Endothelial cell of umbilical vein (primary cell): ENCODE results near the gene RAB37. TPM values are rescaled to one million over a fixed set of nuclear protein-coding genes. Genes with fewer than 3 reads are reported as not detected.

Experiments used
- BruUV-seq: library from RNA; stranded (reverse); fragments of 400-500 nt; replicated peaks from 2 replicates; lab custom pipeline; 2021; lab: Mats Ljungman, UMichigan
- CTCF ChIA-PET: fragments of 300-600, 350-600 bp; sonication (Branson Sonifier 250); formaldehyde crosslinking; loops from one replicate; lab custom pipeline; 2021; ENCODE audit warnings: antibody characterized with exemption, inconsistent platforms; lab: Charles Lee
- POLR2A ChIA-PET: fragments of 300-600, 350-600 bp; sonication (Branson Sonifier 250); formaldehyde crosslinking; loops from one replicate; lab custom pipeline; 2021; ENCODE audit warnings: antibody characterized with exemption, inconsistent platforms; lab: Charles Lee
- DNase-seq: peaks from one replicate; pipeline ENCODE4 v3.0.0-alpha.2; 2011; ENCODE audit warnings: low read depth, low spot score
- FAIRE-seq: peaks from 2 replicates; lab custom pipeline; 2011; peaks lifted over from hg19 to GRCh38; lab: Jason Lieb, UNC
- H2AFZ ChIP-seq: 2 replicates; pipeline ENCODE4 v1.6.0; 2012; ENCODE audit warnings: low read depth, low read length, control low read depth, inconsistent platforms
- H3K27ac ChIP-seq: 2 replicates; pipeline ENCODE4 v1.5.1; 2011; ENCODE audit warnings: low read depth, mild to moderate bottlenecking, control low read depth, low read length, moderate library complexity; ENCODE audit not compliant: insufficient read depth
- H3K27me3 ChIP-seq, 2 experiments: 2 replicates each; pipeline versions ENCODE4 v1.6.0 to v1.6.1; 2011; ENCODE audit warnings: low read length in 2 of 2, mixed read lengths in 1 of 2; ENCODE audit not compliant: control insufficient read depth in 2 of 2, insufficient read depth in 2 of 2
- H3K36me3 ChIP-seq, 2 experiments: 2 replicates in 1 of 2; 3 replicates in 1 of 2; pipeline ENCODE4 v1.5.1; 2011; ENCODE audit warnings: low read length in 2 of 2, mild to moderate bottlenecking in 1 of 2, moderate library complexity in 1 of 2; ENCODE audit not compliant: control insufficient read depth in 2 of 2, insufficient read depth in 2 of 2; ENCODE audit errors: extremely low read depth in 1 of 2
- H3K4me1 ChIP-seq: 3 replicates; pipeline ENCODE4 v1.5.1; 2011; ENCODE audit warnings: mild to moderate bottlenecking, low read length; ENCODE audit not compliant: control insufficient read depth, insufficient read depth; ENCODE audit errors: extremely low read depth
- H3K4me2 ChIP-seq: 2 replicates; pipeline ENCODE4 v1.6.1; 2011; ENCODE audit warnings: low read length, control low read depth, mixed read lengths; ENCODE audit not compliant: insufficient read depth
- H3K4me3 ChIP-seq, 3 experiments: fragments of 200-600 bp in 1 of 3; sonication (generic), shearing (Covaris generic) in 1 of 3; replicated peaks in 1 of 3; 2 replicates each; pipeline ENCODE4 v1.5.1; 2011 to 2016; ENCODE audit warnings: control low read depth in 3 of 3, low read length in 3 of 3, mild to moderate bottlenecking in 2 of 3, inconsistent platforms in 1 of 3, low read depth in 1 of 3, moderate library complexity in 1 of 3; ENCODE audit not compliant: insufficient read depth in 1 of 3
- H3K79me2 ChIP-seq: 2 replicates; pipeline ENCODE4 v1.6.0; 2012; ENCODE audit warnings: low read length, inconsistent platforms; ENCODE audit not compliant: control insufficient read depth, insufficient read depth
- H3K9ac ChIP-seq: replicated peaks from 2 replicates; pipeline ENCODE3; 2011; ENCODE audit warnings: low read length, control low read depth; ENCODE audit not compliant: insufficient read depth; ENCODE audit errors: extremely low read depth
- H3K9me1 ChIP-seq: replicated peaks from 3 replicates; pipeline ENCODE4 v1.6.0; 2011; ENCODE audit warnings: mild to moderate bottlenecking, low read length; ENCODE audit not compliant: control insufficient read depth, insufficient read depth; ENCODE audit errors: extremely low read depth
- H3K9me3 ChIP-seq: replicated peaks from 2 replicates; pipeline ENCODE4 v1.5.1; 2012; ENCODE audit warnings: low read length, inconsistent platforms; ENCODE audit not compliant: control insufficient read depth, insufficient read depth
- H4K20me1 ChIP-seq: replicated peaks from 2 replicates; pipeline ENCODE3; 2011; ENCODE audit warnings: mild to moderate bottlenecking, low read length; ENCODE audit not compliant: control insufficient read depth, insufficient read depth; ENCODE audit errors: extremely low read depth
- CTCF ChIP-seq, 2 donors: IDR thresholded peaks; 1 replicate in 1 of 2; 2 replicates in 1 of 2; pipeline ENCODE4 v1.5.1; 2011; ENCODE audit warnings: low read length in 2 of 2, mild to moderate bottlenecking in 2 of 2, moderate library complexity in 2 of 2, control low read depth in 1 of 2, inconsistent platforms in 1 of 2, low read depth in 1 of 2; ENCODE audit not compliant: insufficient read depth in 1 of 2; ENCODE audit errors: extremely low read depth in 1 of 2
- EZH2 ChIP-seq: IDR thresholded peaks from 2 replicates; pipeline ENCODE4 v1.6.1; 2012; ENCODE audit warnings: borderline replicate concordance, low read depth, mild to moderate bottlenecking, moderate library complexity, low read length, inconsistent platforms; ENCODE audit not compliant: severe bottlenecking
- FOS ChIP-seq: IDR thresholded peaks from 2 replicates; pipeline ENCODE4 v1.6.1; 2011; ENCODE audit warnings: mild to moderate bottlenecking, low read length, moderate library complexity, borderline replicate concordance; ENCODE audit not compliant: insufficient read depth
- GATA2 ChIP-seq: IDR thresholded peaks from 2 replicates; pipeline ENCODE4 v1.7.0; 2011; ENCODE audit warnings: low read depth, mild to moderate bottlenecking, moderate library complexity, mixed read lengths, low read length; ENCODE audit not compliant: insufficient read length, insufficient read depth
- JUN ChIP-seq: IDR thresholded peaks from 2 replicates; pipeline ENCODE4 v1.6.1; 2011; ENCODE audit warnings: borderline replicate concordance, low read depth; ENCODE audit not compliant: insufficient read length, insufficient read depth
- MYC ChIP-seq: IDR thresholded peaks from one replicate; pipeline ENCODE4 v1.6.1; 2011; ENCODE audit warnings: mild to moderate bottlenecking, low read depth, low read length
- POLR2A ChIP-seq: IDR thresholded peaks from 2 replicates; pipeline ENCODE4 v1.6.1; 2012; ENCODE audit warnings: low read depth, mild to moderate bottlenecking, control low read depth, low read length
- POLR2AphosphoS5 ChIP-seq: IDR thresholded peaks from 2 replicates; pipeline ENCODE4 v1.6.1; 2012; ENCODE audit warnings: low read depth, mild to moderate bottlenecking, control low read depth, low read length, moderate library complexity; ENCODE audit not compliant: insufficient read depth
- dilution Hi-C: fragments of 300-500 bp; cut with MboI; formaldehyde crosslinking; loops from one replicate; pipeline ENCODE4 v1.15.0; 2019; ENCODE audit warnings: low sequenced_read_pairs; ENCODE audit not compliant: extremely low pct_ligation_motif_present
- intact Hi-C: fragments of 100-400 bp; cut with micrococcal nuclease; formaldehyde crosslinking; loops from one replicate; pipeline ENCODE4 v1.10.0; 2022
- polyA plus RNA-seq, 4 experiments: library from polyadenylated mRNA; depleted of rRNA in 3 of 4; stranded (reverse) in 3 of 4; unstranded in 1 of 4; fragments of >200 nt; gene quantifications; 2 replicates each; pipeline versions ENCODE4 v1.2.1 to v1.2.3, GENCODE V29; 2011 to 2012; ENCODE audit warnings: missing spikeins in 1 of 4
- total RNA-seq: library from RNA; stranded (reverse); gene quantifications from 2 replicates; pipeline ENCODE4 v1.2.3, GENCODE V29; 2021

The RAB37 gene
- total and polyA plus RNA-seq, 2 donors (not counting 3 experiments of a cell fraction or from before 2014, with no cell fraction given) = 0.11 TPM; not detected in 1

- no TSS peak for BruUV-seq
- Histone ChIP-seq H3K4me2 (no peak overlapping the region), H3K9ac (no peak overlapping the region), H3K9me3 (no peaks in the 10 kb centered on the region), H3K36me3 (no peaks in the 10 kb centered on the region), H3K4me1 (no peaks in the 10 kb centered on the region), H3K4me3 (no peak overlapping the region), H3K27me3 (peaks cover 6 to 8% of the 10 kb centered on the region in 2 experiments), H3K9me1 (no peaks in the 10 kb centered on the region), H4K20me1 (no peaks in the 10 kb centered on the region), H2AFZ (no peak overlapping the region), H3K79me2 (no peaks in the 10 kb centered on the region), H3K27ac (no peak overlapping the region)
- FAIRE-seq (no peak), DNase-seq (no peak)
- TF ChIP-seq MYC (no peak), JUN (no peak), GATA2 (no peak), POLR2A (no peak), CTCF (IDR thresholded peaks at IDR 0.05; ENCODE audit: extremely low read depth in 1 of 2, insufficient read depth in 1 of 2, low read depth in 1 of 2, low read length in 2 of 2) (no peak), EZH2 (no peak), FOS (no peak), POLR2AphosphoS5 (no peak)
- POLR2A ChIA-PET = no interaction called here
- CTCF ChIA-PET = no interaction called here
- intact Hi-C loops = no loop called here
- dilution Hi-C loops = no loop called here
Observed at GRCh38 chr17:74731347-74731605, 5.8 kb upstream of the RAB37 start.
